ENCODE measurements around the gene KLF17. TPM values are rescaled to one million over a fixed set of nuclear protein-coding genes. Genes with fewer than 3 reads are reported as not detected.

Gene KLF17
- total and polyA plus RNA-seq, 2 of the 8 experiments (the other 6 are each of a cell fraction or from before 2014, with no cell fraction given) = not detected

- ChIA-PET POLR2A (ENCODE audit: partially characterized antibody) (no interaction called here), CTCF (ENCODE audit: partially characterized antibody) (no interaction called here)
- 93% methylated on average over 4 of the region's 4 CpGs; no CpG with 5 or more reads in 1 of the 2 experiments for WGBS, 2 experiments (ENCODE audit: extremely low coverage in 1 of 2, insufficient coverage in 1 of 2, insufficient read length in 1 of 2, insufficient replicate concordance in 2 of 2, low coverage in 1 of 2, low lambda C conversion rate in 2 of 2, missing lambda C conversion rate in 1 of 2)
- H3K4ac ChIP-seq (replicated peaks; ENCODE audit: insufficient read length, low read depth, low read length) = no peak overlapping the region
- H2AK5ac ChIP-seq (ENCODE audit: low read depth, low read length) = no peak overlapping the region
- no peak overlapping the region for H2BK20ac ChIP-seq (ENCODE audit: low read length)
- H3K56ac ChIP-seq (replicated peaks; ENCODE audit: insufficient read length, low read depth, low read length) = no peak overlapping the region
- no peaks in the 10 kb centered on the region for H3K9me3 ChIP-seq (ENCODE audit: insufficient read depth in 2 of 2, low read depth in 1 of 2, low read length in 1 of 2)
- H2BK12ac ChIP-seq (ENCODE audit: low read depth, low read length) = no peak overlapping the region
- no peak overlapping the region for H3K9ac ChIP-seq (replicated peaks in 1 of 4; ENCODE audit: extremely low read depth in 1 of 4, low read depth in 3 of 4, low read length in 3 of 4)
- H4K91ac ChIP-seq (replicated peaks; ENCODE audit: insufficient read length, low read length) = no peak overlapping the region
- H3K14ac ChIP-seq (ENCODE audit: insufficient read length) = no peak overlapping the region
- no peak overlapping the region for H3K27ac ChIP-seq (ENCODE audit: low read depth, low read length)
- H2AFZ ChIP-seq (ENCODE audit: low read length) = no peak overlapping the region
- no peaks in the 10 kb centered on the region for H3K23me2 ChIP-seq (ENCODE audit: low read depth, low read length)
- no peak overlapping the region for H2BK5ac ChIP-seq (ENCODE audit: low read depth, low read length)
- H3K4me1 ChIP-seq (replicated peaks in 1 of 4; ENCODE audit: control insufficient read depth in 3 of 4, insufficient read depth in 4 of 4, low read length in 3 of 4) = peaks cover 0 to 4% (median 2%) of the 10 kb centered on the region in 4 experiments; a peak in 2 of 7 replicates
- H3K4me3 ChIP-seq (ENCODE audit: extremely low read depth in 1 of 4, insufficient read depth in 2 of 4, low read depth in 3 of 4, low read length in 4 of 4) = no peak overlapping the region
- H4K20me1 ChIP-seq (replicated peaks in 1 of 2; ENCODE audit: control insufficient read depth in 1 of 2, insufficient read depth in 2 of 2, low read length in 2 of 2) = no peaks in the 10 kb centered on the region
- H3K23ac ChIP-seq (ENCODE audit: insufficient read length) = no peak overlapping the region
- H4K5ac ChIP-seq (ENCODE audit: insufficient read length, low read depth, low read length) = no peak overlapping the region
- no peaks in the 10 kb centered on the region for H3K79me2 ChIP-seq (ENCODE audit: control insufficient read depth in 1 of 2, insufficient read depth in 2 of 2, low read length in 2 of 2)
- H3K18ac ChIP-seq (ENCODE audit: extremely low read depth, low read length) = no peak overlapping the region
- H2BK120ac ChIP-seq (replicated peaks; ENCODE audit: low read depth, low read length) = no peak overlapping the region
- H3K4me2 ChIP-seq (ENCODE audit: insufficient read depth in 1 of 2, low read depth in 2 of 2, low read length in 2 of 2) = no peak overlapping the region
- FAIRE-seq (no peak), DNase-seq (ENCODE audit: low read depth in 1 of 2, low spot score in 2 of 2) (no peak)
- H2BK15ac ChIP-seq (ENCODE audit: low read length) = no peak overlapping the region
- H3K79me1 ChIP-seq (ENCODE audit: low read depth, low read length) = no peaks in the 10 kb centered on the region
- no peaks in the 10 kb centered on the region for H3K27me3 ChIP-seq (replicated peaks in 1 of 4; ENCODE audit: control insufficient read depth in 3 of 4, extremely low read depth in 1 of 4, insufficient read depth in 3 of 4, low read length in 3 of 4)
- H4K8ac ChIP-seq (ENCODE audit: extremely low read depth, insufficient read depth, low read length) = no peak overlapping the region
- H3K36me3 ChIP-seq (ENCODE audit: control insufficient read depth in 2 of 4, insufficient read depth in 4 of 4, low read length in 3 of 4) = no peaks in the 10 kb centered on the region
- no peak for TF ChIP-seq CTCF (IDR thresholded peaks at IDR 0.05; ENCODE audit: control extremely low read depth in 1 of 3, insufficient read depth in 1 of 3, low read depth in 1 of 3, low read length in 3 of 3)
- TF ChIP-seq TCF12 (IDR thresholded peaks at IDR 0.05; ENCODE audit: low read depth, low read length) = no peak
- no peak for TF ChIP-seq SIN3A (conservative IDR thresholded peaks at IDR 0.05 in 1 of 2, IDR thresholded peaks at IDR 0.05 in 1 of 2; ENCODE audit: low read depth in 1 of 2, low read length in 2 of 2)
- no peak for TF ChIP-seq SUZ12 (IDR thresholded peaks at IDR 0.05; ENCODE audit: low read length)
- no peak for TF ChIP-seq HDAC2 (IDR thresholded peaks at IDR 0.05; ENCODE audit: borderline replicate concordance in 1 of 2, low read depth in 2 of 2, low read length in 2 of 2)
- no peak for TF ChIP-seq GTF2F1 (IDR thresholded peaks at IDR 0.05; ENCODE audit: borderline replicate concordance, low read depth, low read length)
- TF ChIP-seq EGR1 (IDR thresholded peaks at IDR 0.05; ENCODE audit: borderline replicate concordance, low read depth, low read length) = no peak
- TF ChIP-seq SIRT6 (IDR thresholded peaks at IDR 0.05; ENCODE audit: low read length) = no peak
- no peak for TF ChIP-seq CBX8 (IDR thresholded peaks at IDR 0.05; ENCODE audit: borderline replicate concordance, low read depth, low read length)
- no peak for TF ChIP-seq SRF (IDR thresholded peaks at IDR 0.05; ENCODE audit: low read depth, low read length)
Observed at GRCh38 chr1:44079566-44079965, 39.1 kb upstream of the KLF17 start.

Data from H1 (cell line).